ENCODE results near the gene TRIP6.
"Not testable (repeated sequence)": the region's sequence is repeated elsewhere in the genome, so short reads cannot be mapped to it uniquely, and the experiment has no call there.

The TRIP6 gene

GRCh38 chr7:100837099-100837836 is 29.9 kb upstream of the TRIP6 start:
- peak; percentile 92 for FAIRE-seq
- DNase-seq (ENCODE audit: low spot score): peak; percentile 98

- no peak for DNase-seq (ENCODE audit: low spot score)
- FAIRE-seq: no peak
These were observed 27.8 kb upstream of the TRIP6 start for GRCh38 chr7:100839361-100839760.

GRCh38 chr7:100840470-100841100 is 26.6 kb upstream of the TRIP6 start:
- FAIRE-seq: no peak
- no peak for DNase-seq (ENCODE audit: low spot score)

GRCh38 chr7:100847360-100847759 is 19.8 kb upstream of the TRIP6 start:
- FAIRE-seq: no peak

GRCh38 chr7:100852048-100852872 is 14.9 kb upstream of the TRIP6 start, which contains the start of gene SLC12A9:
Gene SLC12A9 (plus strand): TSS chr7:100852713. CDS start chr7:100854198, 1,485 bp downstream.
- DNase-seq (ENCODE audit: low spot score): peak; percentile 99
- FAIRE-seq: peak; percentile 95

More at GRCh38 chr7:100847360-100847759, 19.8 kb upstream of the TRIP6 start:
- no peak for DNase-seq (ENCODE audit: low spot score)

- FAIRE-seq: no peak
- DNase-seq (ENCODE audit: low spot score): peak; percentile 2
These were observed 12.9 kb upstream of the TRIP6 start for GRCh38 chr7:100854146-100854895.

GRCh38 chr7:100854899-100855298 is 12.3 kb upstream of the TRIP6 start:
- DNase-seq (ENCODE audit: low spot score); FAIRE-seq: not testable (repeated sequence)

- FAIRE-seq (peak; percentile 9), DNase-seq (ENCODE audit: low spot score) (no peak)
These were observed 11.7 kb upstream of the TRIP6 start for GRCh38 chr7:100855515-100855914.

GRCh38 chr7:100856871-100857282 is 10.3 kb upstream of the TRIP6 start:
- FAIRE-seq (no peak), DNase-seq (ENCODE audit: low spot score) (no peak)

GRCh38 chr7:100859856-100860255 is 7.3 kb upstream of the TRIP6 start:
- no peak for FAIRE-seq
- no peak for DNase-seq (ENCODE audit: low spot score)

- no peak for DNase-seq (ENCODE audit: low spot score)
- no peak for FAIRE-seq
These were observed 6.2 kb upstream of the TRIP6 start for GRCh38 chr7:100860702-100861615.

GRCh38 chr7:100861616-100861985 is 5.6 kb upstream of the TRIP6 start:
- no peak for DNase-seq (ENCODE audit: low spot score)
- FAIRE-seq: no peak

- no peak for FAIRE-seq
These were observed 3.7 kb upstream of the TRIP6 start for GRCh38 chr7:100863406-100863950.

GRCh38 chr7:100864263-100864845 is 2.8 kb upstream of the TRIP6 start:
- FAIRE-seq: no peak

More at GRCh38 chr7:100863406-100863950, 3.7 kb upstream of the TRIP6 start:
- no peak for DNase-seq (ENCODE audit: low spot score)

GRCh38 chr7:100865372-100865911 is 1.7 kb upstream of the TRIP6 start:
- FAIRE-seq (peak; percentile 87), DNase-seq (ENCODE audit: low spot score) (peak; percentile 91)

More at GRCh38 chr7:100864263-100864845, 2.8 kb upstream of the TRIP6 start:
- DNase-seq (ENCODE audit: low spot score): no peak

GRCh38 chr7:100865938-100866728 is 1.1 kb upstream of the TRIP6 start:
- peak; percentile 91 for DNase-seq (ENCODE audit: low spot score)
- peak; percentile 63 for FAIRE-seq

- DNase-seq (ENCODE audit: low spot score): no peak
- peak; percentile 68 for FAIRE-seq
These were observed 503 bp upstream of the TRIP6 start for GRCh38 chr7:100866729-100867039.

- no peak for FAIRE-seq
These were observed 744 bp downstream of the TRIP6 start for GRCh38 chr7:100867776-100868485.

More at GRCh38 chr7:100867776-100868485, 744 bp downstream of the TRIP6 start:
- DNase-seq (ENCODE audit: low spot score): no peak

All from urothelium cell line (cell line).